Progenitor cell of endocrine pancreas (in vitro differentiated cells): Measurements from ENCODE around the gene DIP2C. TPM values are rescaled to one million over a fixed set of nuclear protein-coding genes. Genes with fewer than 3 reads are reported as not detected.
"Not testable (repeated sequence)": the region's sequence is repeated elsewhere in the genome, so short reads cannot be mapped to it uniquely, and the experiment has no call there.

Experiments used
- DNase-seq: peaks from one replicate; pipeline ENCODE4 v3.0.0; 2021; ENCODE audit warnings: low spot score; ENCODE audit not compliant: unreplicated experiment
- H3K27ac Mint-ChIP-seq: 2 replicates; pipeline ENCODE4 v1.8.0; 2021; ENCODE audit warnings: mild to moderate bottlenecking, moderate library complexity, mixed read lengths
- H3K27me3 Mint-ChIP-seq: 2 replicates; pipeline ENCODE4 v1.8.0; 2021; ENCODE audit warnings: mixed read lengths
- H3K36me3 Mint-ChIP-seq: 2 replicates; pipeline ENCODE4 v1.8.0; 2022; ENCODE audit warnings: mixed read lengths; ENCODE audit not compliant: insufficient read depth
- H3K4me1 Mint-ChIP-seq: 2 replicates; pipeline ENCODE4 v1.8.0; 2021; ENCODE audit warnings: low read depth, mixed read lengths
- H3K4me3 Mint-ChIP-seq: 2 replicates; pipeline ENCODE4 v1.8.0; 2021; ENCODE audit warnings: low read depth, mild to moderate bottlenecking, moderate library complexity, mixed read lengths
- H3K9me3 Mint-ChIP-seq: 2 replicates; pipeline ENCODE4 v1.8.0; 2021; ENCODE audit warnings: low read depth, mixed read lengths
- CTCF ChIP-seq: fragments of 200-600 bp; sonication (generic); IDR thresholded peaks from one replicate; pipeline ENCODE4 v1.5.0; 2021; ENCODE audit warnings: antibody characterized with exemption, mild to moderate bottlenecking; ENCODE audit not compliant: unreplicated experiment
- total RNA-seq: library from RNA; stranded (reverse); gene quantifications from 2 replicates; pipeline ENCODE4 v1.2.1, GENCODE V29; 2021

DIP2C gene
- total RNA-seq, 1 donor from 2014 or later = 27.2 TPM

GRCh38 chr10:636769-637168, 52.7 kb downstream of the DIP2C start:
- peaks cover 2% of the 10 kb centered on the region for H3K36me3 Mint-ChIP-seq
- H3K9me3 Mint-ChIP-seq = peaks cover 2% of the 10 kb centered on the region
- H3K27ac Mint-ChIP-seq = peak overlapping the region; percentile 82
- peaks cover 14% of the 10 kb centered on the region for H3K4me1 Mint-ChIP-seq
- DNase-seq = no peak
- no peak for TF ChIP-seq CTCF
- H3K27me3 Mint-ChIP-seq = no peaks in the 10 kb centered on the region
- no peak overlapping the region for H3K4me3 Mint-ChIP-seq

- H3K36me3 Mint-ChIP-seq = peaks cover 5% of the 10 kb centered on the region
- peaks cover 14% of the 10 kb centered on the region for H3K4me1 Mint-ChIP-seq
- no peak for TF ChIP-seq CTCF
- no peak overlapping the region for H3K4me3 Mint-ChIP-seq
- no peaks in the 10 kb centered on the region for H3K27me3 Mint-ChIP-seq
- peak overlapping the region; percentile 82 for H3K27ac Mint-ChIP-seq
- peaks cover 4% of the 10 kb centered on the region for H3K9me3 Mint-ChIP-seq
- DNase-seq = no peak
These were observed 53.3 kb downstream of the DIP2C start for GRCh38 chr10:636016-636730.

GRCh38 chr10:635088-635861, 54.2 kb downstream of the DIP2C start:
- Mint-ChIP-seq H3K9me3 (peaks cover 4% of the 10 kb centered on the region), H3K27ac (no peak overlapping the region), H3K4me3 (no peak overlapping the region), H3K4me1 (peaks cover 14% of the 10 kb centered on the region), H3K27me3 (no peaks in the 10 kb centered on the region), H3K36me3 (peaks cover 8% of the 10 kb centered on the region)
- TF ChIP-seq CTCF = no peak
- no peak for DNase-seq

- Mint-ChIP-seq H3K4me3 (no peak overlapping the region), H3K27ac (peak overlapping the region; percentile 62), H3K36me3 (peaks cover 11% of the 10 kb centered on the region), H3K4me1 (peaks cover 14% of the 10 kb centered on the region), H3K27me3 (no peaks in the 10 kb centered on the region), H3K9me3 (peaks cover 4% of the 10 kb centered on the region)
- DNase-seq = no peak
- TF ChIP-seq CTCF = no peak
These were observed 55.2 kb downstream of the DIP2C start for GRCh38 chr10:634256-634655.

GRCh38 chr10:633279-634245, 55.9 kb downstream of the DIP2C start:
- TF ChIP-seq CTCF = no peak
- Mint-ChIP-seq H3K27me3 (no peaks in the 10 kb centered on the region), H3K27ac (peak overlapping the region; percentile 62), H3K4me1 (peaks cover 14% of the 10 kb centered on the region), H3K36me3 (peaks cover 13% of the 10 kb centered on the region), H3K4me3 (no peak overlapping the region), H3K9me3 (peaks cover 4% of the 10 kb centered on the region)
- no peak for DNase-seq

GRCh38 chr10:632807-633177, 56.7 kb downstream of the DIP2C start:
- H3K27me3 Mint-ChIP-seq, DNase-seq, H3K4me3 Mint-ChIP-seq, H3K27ac Mint-ChIP-seq, H3K9me3 Mint-ChIP-seq: not testable (repeated sequence)
- H3K36me3 Mint-ChIP-seq = peaks cover 15% of the 10 kb centered on the region
- H3K4me1 Mint-ChIP-seq = peaks cover 12% of the 10 kb centered on the region

GRCh38 chr10:632155-632806, 57.2 kb downstream of the DIP2C start:
- peaks cover 15% of the 10 kb centered on the region for H3K36me3 Mint-ChIP-seq
- H3K4me3 Mint-ChIP-seq, H3K27me3 Mint-ChIP-seq, H3K27ac Mint-ChIP-seq, DNase-seq, H3K4me1 Mint-ChIP-seq, H3K9me3 Mint-ChIP-seq: not testable (repeated sequence)
